ENCODE measurements around the gene LSM3.

LSM3 gene

DNA sequence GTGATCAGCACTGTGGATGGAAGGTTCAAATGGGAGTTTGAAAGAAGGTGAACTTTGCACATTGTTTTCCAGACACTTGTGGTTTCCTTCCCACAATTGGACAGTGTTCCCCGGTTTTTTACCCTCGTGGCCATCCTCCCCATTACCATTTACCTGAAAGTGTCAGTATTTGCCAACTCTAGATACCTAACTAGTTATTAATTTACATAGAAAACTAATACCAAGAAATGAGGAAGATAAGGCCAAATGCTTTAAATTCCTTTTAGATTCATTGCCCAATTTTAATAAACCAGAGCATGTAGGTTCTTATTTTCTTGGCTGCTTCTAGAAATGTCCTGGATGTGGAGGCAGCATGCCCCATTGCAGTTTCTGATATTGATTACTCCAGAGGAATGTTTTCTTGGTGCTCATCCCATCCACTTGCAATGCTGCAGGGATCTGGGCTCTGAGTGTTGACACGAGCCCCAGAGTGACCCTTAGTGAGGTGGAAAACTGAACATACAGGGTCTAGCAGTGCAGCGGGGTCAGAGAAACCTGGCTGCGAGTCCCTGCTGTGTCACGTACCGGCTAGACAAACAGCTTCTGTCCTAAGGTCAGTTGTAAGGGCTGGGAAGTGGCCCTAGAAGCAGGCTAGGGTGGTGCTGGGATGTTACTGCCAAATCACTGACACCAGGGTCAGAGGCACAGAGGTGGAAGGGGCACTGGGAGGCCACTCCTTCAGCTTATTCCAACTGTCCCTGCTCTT is 23.5 kb downstream of the LSM3 start:
- no peak for DNase-seq

DNA sequence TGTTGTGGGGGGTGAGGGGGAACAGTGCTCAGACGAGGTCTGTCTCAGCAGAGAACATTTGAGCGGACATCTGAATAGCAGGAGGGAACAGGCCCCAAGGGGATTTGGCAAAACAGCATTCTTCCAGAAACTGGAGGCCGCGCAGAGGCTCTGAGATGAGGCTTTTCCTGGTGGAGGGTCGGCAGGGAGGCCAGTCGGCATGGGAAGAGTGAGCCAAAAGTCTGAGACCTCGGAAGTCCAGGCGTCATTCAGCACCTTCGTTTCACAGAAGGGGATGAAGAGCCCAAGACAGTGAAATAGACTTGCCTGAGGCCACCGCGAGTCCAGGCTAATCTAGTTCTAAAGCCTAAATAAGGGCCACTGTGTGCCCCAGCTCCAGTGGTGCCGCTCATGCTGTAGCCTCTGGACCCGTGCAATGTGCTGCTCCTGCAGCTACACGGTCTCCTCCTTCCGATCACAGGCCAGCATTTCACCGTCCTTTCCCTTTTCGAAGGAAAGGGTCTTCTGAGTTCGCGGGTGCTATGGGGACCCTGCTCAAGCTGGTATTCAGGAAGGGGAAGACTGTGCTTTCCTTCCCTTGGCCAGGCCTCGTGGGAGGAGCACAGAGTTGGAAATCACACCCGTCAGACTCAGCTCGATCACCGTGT is 24.4 kb downstream of the LSM3 start:
- DNase-seq: no peak

DNA sequence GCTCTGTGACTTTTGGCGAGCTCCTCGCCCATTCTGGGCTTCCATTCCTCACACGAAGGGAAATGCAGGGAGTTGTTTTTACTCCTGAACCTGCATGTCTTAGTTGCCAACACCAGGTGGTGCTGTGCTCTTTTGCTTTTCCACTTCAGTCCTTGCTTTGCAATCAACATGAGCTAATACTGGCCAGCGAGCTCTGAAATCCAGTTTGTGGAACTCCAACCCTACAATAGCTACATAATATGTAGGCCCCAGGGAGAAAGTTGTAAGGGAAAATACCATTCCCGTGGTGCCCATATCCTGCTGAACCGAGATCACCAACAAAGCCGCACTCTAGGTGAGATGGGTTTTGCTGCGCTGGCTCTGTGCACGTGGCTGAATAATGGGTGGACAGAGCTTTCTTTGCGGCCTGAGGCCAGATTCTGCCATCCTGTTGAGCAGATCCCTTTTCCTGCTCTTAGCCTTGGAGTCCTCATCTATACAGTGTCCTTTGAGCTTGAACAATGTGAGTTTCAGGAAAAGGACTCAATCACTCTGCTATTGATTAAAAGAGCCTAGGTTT is 25.0 kb downstream of the LSM3 start:
- DNase-seq: peak; percentile 92

DNA sequence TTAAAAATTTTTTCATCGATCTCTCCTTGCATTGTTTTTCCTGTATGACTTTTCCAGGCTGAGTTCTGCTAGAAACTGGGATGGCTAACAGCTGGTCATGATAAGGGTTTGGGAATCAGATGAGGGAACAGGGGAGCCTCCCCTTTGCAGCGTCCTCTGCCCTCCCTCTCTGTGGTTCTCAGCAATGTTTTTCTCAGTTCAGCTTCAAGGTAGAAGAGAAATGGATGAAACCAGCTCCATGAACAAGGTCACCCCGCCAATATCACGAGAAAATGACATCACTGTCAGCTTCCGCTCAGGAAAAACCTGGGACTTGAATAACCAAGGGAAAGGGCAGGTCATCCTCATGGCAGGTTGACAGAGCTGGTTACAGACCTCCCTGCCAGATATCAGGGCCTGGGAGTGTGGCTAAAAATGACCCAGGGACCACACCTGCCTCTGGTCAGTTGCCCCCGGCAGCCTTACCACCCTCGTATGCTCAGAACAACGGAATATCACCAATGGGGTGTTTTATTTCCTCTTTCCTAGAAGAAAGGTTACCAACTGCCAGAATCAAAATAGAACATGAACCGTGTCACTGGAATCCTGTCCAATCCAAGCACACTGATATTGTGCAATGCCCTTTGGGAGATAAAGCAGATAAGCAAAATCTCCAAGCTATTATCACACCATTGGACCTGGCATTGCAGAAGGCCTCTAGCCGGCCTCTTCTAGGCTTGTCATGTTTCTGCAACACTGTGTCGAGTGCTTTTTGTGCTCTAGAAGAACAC is 26.1 kb downstream of the LSM3 start:
- peak; percentile 98 for DNase-seq

DNA sequence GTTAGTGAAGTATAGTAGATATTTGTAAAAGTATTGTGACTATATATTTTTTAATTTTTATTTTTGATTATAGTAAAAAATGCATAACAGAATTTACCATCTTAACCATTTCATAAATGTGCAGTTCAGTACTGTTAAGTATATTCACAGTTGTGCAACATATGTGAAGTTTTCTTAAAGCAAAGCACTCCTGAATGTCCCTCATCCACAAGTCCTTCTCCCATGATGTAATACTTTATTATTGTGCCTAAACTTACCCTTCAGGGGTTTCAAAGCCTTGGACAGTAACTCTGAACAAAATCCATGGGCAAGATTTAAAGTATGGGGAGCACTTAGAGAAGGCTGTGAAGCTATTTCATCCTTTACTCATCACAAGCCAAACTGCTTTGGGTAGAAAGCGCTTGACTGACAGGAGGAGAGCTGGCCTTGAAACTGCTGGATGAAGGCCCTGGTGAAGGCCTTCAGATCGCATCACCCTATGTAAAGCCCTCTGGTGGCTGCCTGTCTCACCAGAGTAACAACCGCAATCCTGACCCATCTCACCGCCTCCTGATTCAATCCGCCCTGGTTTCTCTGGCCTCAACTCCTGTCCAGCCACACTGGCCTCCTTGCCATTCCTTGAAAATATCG is 28.0 kb downstream of the LSM3 start:
- peak; percentile 19 for DNase-seq

DNA sequence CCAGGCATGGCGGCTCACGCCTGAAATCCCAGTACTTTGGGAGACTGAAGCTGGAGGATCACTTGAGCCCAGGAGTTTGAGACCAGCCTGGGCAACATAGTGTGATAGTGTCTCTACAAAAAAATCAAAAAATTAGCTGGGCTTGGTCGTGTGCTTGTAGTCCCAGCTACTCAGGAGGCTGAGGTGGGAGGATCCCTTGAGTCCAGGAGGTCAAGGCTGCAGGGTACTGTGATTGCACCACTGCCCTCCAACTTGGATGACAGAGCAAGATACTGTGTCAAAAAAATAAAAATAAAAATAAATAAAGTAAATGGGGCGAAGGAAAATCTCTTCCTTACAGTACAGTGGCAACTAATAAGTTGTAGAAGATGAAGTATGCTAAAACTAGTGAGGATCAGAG is 29.6 kb downstream of the LSM3 start:
- DNase-seq: no peak

DNA sequence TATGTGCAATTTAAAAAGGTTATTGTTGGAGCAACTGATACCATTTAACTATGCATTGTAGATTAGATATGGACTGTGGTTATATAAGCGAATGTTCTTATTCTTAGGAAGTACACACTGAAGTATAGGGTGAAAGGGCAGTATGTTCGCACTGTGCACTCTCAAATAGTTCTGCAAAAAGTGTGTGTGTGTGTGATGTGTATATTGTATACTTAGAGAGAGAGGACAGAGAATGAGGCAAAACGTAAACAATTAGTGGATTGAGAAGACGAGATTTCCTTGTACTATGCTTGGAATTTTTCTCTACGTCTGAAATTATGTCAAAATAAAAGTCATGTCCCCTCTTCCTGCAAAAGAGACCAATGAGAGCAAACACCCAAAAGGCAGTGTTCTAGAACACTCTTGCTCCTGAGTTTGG is 30.4 kb downstream of the LSM3 start:
- no peak for DNase-seq

DNA sequence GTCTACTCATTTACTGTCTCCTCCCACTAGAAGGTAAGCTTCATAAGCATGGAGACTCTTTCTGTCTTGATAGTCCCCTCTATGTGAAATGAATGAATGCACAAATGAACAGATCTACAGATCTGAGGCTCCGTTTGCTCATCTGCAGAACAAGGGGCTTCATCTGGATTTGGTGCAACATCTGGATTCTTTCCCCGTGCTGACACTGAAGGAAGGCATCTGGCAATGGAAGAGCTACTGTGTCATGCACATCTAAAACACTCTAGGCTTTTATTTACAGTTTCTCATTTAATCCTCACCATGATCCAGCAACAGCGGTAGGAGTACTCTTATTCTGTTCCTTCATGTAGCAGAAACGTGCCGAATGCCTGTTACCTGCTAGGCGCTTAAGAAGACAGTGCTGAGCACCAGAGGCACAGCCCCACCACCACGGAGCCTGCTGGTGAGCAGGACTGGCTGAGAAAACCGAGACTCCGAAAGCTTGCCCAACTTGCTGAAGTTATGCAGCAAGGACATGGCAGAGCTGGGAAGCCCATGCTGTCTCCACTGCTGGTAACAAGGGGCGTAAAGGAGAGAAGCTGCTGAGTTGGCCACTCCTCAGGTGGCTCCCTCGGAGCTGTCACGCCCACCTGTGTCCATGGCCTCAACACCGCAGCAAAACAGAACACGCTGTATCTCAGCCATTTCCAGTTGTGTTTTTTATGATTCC is 31.1 kb downstream of the LSM3 start:
- no peak for DNase-seq

DNA sequence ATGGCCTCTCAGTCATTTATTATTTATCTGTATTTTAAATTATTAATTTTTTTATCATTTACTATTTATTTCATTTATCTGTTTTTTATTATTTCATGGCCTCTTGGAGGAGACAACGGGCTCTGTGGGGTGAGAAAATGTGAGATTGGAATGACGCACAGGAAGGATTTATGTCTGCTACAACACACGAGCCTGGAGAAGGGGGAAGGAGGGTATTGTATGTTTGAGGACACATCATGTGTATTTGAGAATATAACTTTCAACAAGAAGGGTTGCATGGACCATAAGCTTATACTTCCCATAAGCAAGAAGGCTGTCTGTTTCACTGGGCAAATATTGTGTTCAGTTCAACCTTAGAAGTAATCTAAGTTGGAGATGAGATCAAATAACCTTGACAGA is 31.7 kb downstream of the LSM3 start:
- no peak for DNase-seq

DNA sequence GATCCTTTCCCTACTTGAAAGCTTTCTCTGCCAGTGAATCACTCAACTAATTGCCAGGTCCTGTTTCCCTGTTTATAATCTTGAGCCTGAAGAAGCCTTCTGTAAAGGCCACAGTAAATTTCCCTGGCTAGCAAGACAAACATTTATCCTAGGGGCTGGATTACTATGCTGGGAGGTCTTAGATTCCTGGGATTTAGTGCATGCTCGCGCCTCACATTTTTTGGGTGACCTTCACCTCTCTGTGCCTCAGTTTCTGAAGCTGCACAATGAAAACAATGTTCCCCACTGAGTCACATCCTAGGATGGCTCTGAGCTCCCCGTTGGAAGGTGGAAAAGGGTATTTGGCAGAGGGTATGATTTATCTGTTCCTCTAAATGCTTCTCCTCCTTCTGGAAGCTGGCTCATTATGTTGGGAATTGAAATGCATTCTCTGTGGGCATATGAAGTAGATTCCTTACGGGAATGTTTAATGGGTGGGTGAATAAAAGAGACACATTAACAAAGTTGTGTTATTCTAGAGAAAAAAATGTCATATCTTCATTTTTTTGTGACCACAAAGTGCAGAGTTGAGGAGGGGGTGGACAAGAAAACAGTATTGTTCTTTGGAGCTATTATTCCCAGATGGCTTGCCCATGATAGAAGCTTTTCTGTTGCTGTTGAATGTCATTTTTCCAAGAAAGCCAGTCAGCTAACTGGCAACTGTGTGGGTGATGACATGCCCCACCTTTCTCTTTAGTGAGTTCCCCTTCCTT is 32.4 kb downstream of the LSM3 start:
- DNase-seq: peak; percentile 65

DNA sequence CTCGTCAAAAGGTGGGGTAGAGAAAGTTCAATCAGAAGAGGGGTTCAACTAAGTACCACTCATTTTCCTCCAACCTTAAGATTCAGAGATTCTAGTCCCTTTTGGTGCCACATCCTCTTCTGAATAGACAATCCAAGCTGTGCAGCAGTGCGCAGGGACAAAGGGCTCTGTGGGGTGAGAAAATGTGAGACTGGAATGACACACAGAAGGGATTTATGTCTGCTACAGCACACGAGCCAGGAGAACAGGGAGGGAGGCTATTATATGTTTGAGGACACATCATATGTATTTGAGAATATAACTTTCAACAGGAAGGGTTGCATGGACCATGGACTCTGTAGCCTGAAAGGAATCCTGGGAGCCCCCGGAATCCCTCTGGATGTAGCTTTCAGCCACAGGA is 33.0 kb downstream of the LSM3 start:
- no peak for DNase-seq

DNA sequence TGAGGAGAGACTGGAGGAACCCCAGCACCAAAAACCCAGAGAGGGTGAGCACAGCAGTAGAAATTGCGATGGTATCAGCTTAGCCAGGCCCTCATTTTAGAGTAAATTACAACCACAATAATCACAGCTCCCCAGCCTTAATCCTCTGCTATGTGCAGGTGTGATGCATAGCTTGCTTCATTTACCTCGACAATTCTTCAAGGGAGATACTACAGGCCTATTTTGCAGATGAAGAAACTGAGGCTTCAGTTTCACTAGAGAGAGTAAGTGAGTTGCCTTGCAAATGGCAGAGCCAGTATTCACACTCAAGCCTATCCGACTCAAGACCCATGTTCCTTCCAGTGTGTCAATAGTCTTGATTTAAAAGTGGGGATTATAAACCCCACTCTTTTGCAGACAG is 33.4 kb downstream of the LSM3 start:
- no peak for DNase-seq

DNA sequence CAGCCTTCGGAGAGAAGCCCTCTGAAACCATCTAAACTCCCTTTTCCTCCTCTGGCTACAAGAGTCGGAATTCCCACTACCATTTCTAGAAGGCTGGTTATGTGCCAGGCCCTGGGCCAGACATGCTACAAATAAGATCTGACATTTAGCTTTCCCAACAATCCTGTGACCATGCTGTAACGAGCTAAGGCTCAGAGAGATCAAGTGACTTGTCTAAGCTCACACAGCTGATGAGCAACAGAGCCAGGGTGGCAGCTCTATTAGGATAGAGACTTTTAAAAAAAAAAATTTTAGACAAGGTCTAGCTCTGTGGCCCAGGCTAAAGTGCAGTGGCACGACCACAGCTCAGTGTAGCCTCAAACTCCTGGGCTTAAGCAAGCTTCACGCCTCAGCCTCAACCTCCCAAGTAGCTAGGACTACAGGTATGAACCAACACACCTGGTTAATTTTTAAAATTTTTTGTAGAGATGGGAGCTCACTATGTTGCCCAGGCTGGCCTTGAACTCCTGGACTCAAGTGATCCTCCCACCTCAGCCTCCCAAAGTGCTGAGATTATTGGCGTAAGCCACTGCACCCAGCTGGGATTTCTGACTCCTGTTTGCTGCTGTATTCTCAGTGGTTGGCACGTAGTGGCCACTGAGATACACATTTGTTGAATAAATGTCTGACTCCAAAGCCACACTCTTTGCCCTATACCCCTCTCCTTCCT is 34.6 kb downstream of the LSM3 start:
- DNase-seq: no peak

DNA sequence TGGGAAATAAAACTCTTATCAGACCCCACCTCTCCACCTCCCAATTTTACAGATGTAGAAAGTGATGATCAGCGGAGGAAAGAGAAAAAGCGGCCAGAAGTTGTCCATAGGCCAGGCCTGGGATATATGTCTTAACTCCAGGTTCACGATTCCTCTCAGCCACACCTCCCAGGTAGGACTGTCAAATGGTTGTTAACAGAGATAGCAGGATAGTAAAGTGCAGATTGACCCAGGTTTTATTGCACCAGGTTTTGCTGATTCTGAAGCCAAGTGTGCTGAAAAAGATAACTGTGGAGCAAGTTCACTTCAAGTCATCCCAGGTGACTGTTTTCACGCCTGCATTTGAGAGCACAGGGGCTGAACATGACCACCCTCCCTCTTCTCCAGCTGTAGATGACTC is 36.1 kb downstream of the LSM3 start:
- DNase-seq: no peak

DNA sequence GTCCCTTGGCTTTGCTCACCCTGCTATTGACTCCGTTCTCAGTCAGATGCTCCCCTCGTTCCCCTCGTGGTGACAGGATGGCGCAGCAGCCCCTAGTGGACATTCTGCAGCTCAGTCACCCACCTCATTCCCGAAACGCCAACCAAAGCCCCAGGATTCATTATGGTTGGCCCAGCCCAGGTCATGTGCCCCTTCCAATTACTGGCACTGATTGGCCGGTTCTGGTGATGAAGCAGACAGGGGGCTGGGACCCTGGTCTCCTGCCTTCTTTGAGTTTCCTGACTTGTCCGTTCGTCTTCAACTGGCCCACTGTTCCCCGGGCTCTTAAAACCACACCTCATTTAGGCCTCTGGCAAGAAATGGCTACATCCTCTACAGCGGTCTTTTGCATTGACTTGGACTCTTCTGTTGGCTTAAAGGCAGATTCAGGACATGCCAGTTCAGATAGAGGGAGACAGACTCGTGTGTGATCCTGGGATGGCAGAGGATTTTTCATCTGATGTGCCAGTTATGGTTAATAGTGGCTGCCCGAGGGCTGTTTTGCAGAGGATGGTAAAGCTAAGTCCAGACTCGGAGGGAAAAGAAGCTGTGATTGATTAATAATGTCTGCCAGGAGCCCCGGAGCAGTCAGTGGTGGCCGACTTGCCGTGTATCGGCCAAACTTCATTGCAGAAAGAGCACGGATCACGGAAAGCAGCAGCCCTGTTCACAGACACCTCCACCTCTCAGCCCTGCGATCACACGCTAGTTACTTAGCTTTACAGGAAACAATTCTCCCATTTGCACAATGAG is 37.8 kb downstream of the LSM3 start:
- peak; percentile 96 for DNase-seq

DNA sequence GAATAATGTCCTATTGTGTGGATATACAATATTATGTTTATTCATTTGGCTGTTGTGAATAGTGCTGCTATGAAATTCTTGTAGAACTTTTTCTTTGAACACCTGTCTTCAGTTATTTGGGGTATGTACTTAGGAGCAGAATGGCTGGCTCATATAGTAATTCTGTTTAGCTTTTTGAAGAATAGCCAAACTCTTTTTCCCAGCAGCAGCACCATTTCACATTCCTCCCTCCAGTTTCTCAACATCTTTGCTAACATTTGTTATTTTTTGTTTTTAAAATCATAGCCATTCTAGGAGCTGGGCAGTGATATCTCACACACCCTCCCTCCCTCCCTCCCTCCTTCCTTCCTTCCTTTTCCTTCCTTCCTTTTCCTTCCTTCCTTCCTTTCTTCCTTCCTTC is 39.7 kb downstream of the LSM3 start:
- no peak for DNase-seq

DNA sequence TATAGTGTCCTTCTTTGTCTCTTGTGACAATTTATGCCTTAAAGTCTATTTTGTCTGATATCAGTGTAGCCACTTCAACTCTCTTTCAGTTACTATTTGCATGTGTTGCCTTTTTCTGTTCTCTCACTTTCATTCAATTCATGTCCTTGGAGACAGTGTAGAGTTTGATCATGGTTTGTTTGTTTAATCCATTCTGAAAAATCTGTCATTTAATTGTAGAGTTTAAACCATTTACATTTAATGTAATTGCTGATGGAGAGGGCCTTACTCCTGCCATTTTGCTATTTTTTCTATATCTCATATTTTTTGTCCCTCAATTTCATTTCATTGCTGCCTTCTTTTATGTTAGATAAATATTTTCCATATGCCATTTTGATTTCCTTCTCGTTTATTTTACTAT is 42.3 kb downstream of the LSM3 start:
- no peak for DNase-seq

DNA sequence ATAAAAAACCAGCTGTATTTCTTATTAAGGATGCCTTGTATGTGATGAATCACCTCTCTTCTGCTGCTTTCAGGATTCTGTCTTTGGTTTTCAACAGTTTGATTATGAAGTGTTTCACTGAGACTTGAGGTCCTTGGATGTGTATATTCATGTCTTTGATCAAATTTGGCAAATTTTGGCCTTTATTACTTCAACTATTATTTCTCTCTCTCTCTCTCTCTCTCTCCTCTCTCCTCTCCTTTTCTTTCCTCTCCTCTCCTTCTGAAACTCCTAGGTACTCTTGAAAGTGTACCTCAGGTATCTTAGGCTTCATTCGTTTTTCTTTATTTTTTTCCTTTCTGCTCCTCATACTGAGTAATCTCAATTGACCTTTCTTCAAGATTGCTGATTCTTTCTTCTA is 43.3 kb downstream of the LSM3 start:
- DNase-seq: peak; percentile 18

DNA sequence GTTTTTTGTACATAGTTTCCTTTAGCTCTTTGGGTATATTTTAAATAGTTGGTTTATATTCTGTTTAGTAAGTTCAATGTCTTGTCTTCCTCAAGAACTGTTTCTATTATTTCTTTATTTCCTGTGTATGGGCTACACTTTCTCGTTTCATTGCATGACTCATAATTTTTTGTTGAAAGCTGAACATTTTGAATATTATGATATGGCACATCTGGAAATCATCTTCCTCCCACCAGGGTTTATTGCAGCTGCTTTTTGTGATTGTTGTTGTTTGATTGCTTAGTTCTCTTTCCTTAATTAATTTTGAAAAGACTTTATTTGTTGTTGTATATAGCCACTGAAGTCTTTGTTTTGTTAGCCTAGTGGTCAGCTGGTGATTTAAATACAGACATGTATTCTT is 43.8 kb downstream of the LSM3 start:
- no peak for DNase-seq

DNA sequence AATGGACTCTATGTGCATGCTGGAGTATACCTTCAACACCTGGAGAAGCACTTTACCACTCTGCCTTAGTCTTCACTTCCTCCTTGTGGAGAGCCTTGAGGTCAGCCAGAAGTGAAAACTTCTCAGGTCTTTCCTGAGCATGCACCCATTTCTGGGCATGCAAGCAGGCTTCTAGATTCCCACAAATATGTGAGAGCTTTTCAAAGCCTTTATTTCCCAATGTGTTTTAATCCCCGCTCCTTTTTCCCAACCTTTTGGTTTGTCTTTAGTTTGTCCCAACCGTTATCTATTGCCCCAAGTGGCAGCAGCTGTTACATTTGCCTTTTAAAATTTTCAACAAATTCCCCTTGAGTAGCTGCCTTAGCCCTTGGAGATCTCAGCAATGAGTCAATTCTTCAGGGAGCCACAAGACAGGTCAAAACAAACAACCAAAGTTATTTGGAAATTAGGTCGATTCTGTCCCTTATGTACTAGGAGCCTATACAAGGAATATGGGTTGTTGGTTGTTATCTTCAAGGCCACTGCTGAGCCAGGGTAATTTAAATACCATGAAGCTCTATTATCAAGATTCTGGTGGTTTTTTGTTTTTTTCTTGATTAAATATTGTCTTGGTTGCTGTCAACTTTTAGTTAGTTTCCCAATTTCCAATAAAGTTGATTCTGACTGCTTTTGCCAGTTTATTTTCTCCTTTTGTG is 44.4 kb downstream of the LSM3 start:
- peak; percentile 71 for DNase-seq
